ENCODE measurements around the gene NEU2. TPM values are rescaled to one million over a fixed set of nuclear protein-coding genes. Genes with fewer than 3 reads are reported as not detected.

The NEU2 gene
- total RNA-seq, 4 donors from 2014 or later, result not detected

GRCh38 chr2:233040571-233040970 is 8.1 kb downstream of the NEU2 start:
- H3K27me3 ChIP-seq, result peaks cover 0 to 26% (median 0%) of the 10 kb centered on the region in 4 donors
- no peak for DNase-seq (ENCODE audit: extremely low spot score)
- H3K4me3 ChIP-seq, result no peak overlapping the region
- no peak overlapping the region for H3K27ac ChIP-seq (replicated peaks in 1 of 4)
- no peaks in the 10 kb centered on the region for H3K9me3 ChIP-seq
- WGBS, result 78% methylated on average over 4 of the region's 4 CpGs
- intact Hi-C loops (cut with DNase I), result no loop called here
- TF ChIP-seq CTCF (IDR thresholded peaks at IDR 0.05) (no peak), EP300 (IDR thresholded peaks at IDR 0.05) (no peak), POLR2AphosphoS5 (IDR thresholded peaks at IDR 0.05) (no peak), POLR2A (IDR thresholded peaks at IDR 0.05; ENCODE audit: low read depth) (no peak)
- H3K4me1 ChIP-seq, result no peaks in the 10 kb centered on the region
- H3K36me3 ChIP-seq, result no peaks in the 10 kb centered on the region

GRCh38 chr2:233041722-233042323 is 9.4 kb downstream of the NEU2 start:
- no peak for DNase-seq (ENCODE audit: extremely low spot score)
- WGBS, result 75% methylated on average over 10 of the region's 10 CpGs
- Histone ChIP-seq H3K4me3 (no peak overlapping the region), H3K9me3 (no peaks in the 10 kb centered on the region), H3K4me1 (no peaks in the 10 kb centered on the region), H3K36me3 (no peaks in the 10 kb centered on the region), H3K27me3 (peaks cover 0 to 36% (median 0%) of the 10 kb centered on the region in 4 donors), H3K27ac (replicated peaks in 1 of 4) (no peak overlapping the region)
- TF ChIP-seq CTCF (IDR thresholded peaks at IDR 0.05) (no peak), POLR2A (IDR thresholded peaks at IDR 0.05; ENCODE audit: low read depth) (no peak), POLR2AphosphoS5 (IDR thresholded peaks at IDR 0.05) (no peak), EP300 (IDR thresholded peaks at IDR 0.05) (no peak)
- intact Hi-C loops (cut with DNase I), result no loop called here

GRCh38 chr2:233042549-233042948 is 10.1 kb downstream of the NEU2 start:
- H3K27me3 ChIP-seq, result peaks cover 0 to 37% (median 0%) of the 10 kb centered on the region in 4 donors
- H3K36me3 ChIP-seq, result no peaks in the 10 kb centered on the region
- no peaks in the 10 kb centered on the region for H3K9me3 ChIP-seq
- DNase-seq (ENCODE audit: extremely low spot score), result no peak
- H3K4me1 ChIP-seq, result no peaks in the 10 kb centered on the region
- intact Hi-C loops (cut with DNase I), result no loop called here
- TF ChIP-seq POLR2A (IDR thresholded peaks at IDR 0.05; ENCODE audit: low read depth) (no peak), EP300 (IDR thresholded peaks at IDR 0.05) (no peak), CTCF (IDR thresholded peaks at IDR 0.05) (no peak), POLR2AphosphoS5 (IDR thresholded peaks at IDR 0.05) (no peak)
- H3K4me3 ChIP-seq, result no peak overlapping the region
- WGBS, result 90% methylated on average over 9 of the region's 9 CpGs
- no peak overlapping the region for H3K27ac ChIP-seq (replicated peaks in 1 of 4)

- H3K36me3 ChIP-seq, result no peaks in the 10 kb centered on the region
- H3K27ac ChIP-seq (replicated peaks in 1 of 4), result no peak overlapping the region
- H3K27me3 ChIP-seq, result peaks cover 0 to 33% (median 0%) of the 10 kb centered on the region in 4 donors
- WGBS, result 77% methylated on average over 9 of the region's 9 CpGs
- no peak overlapping the region for H3K4me3 ChIP-seq
- no peaks in the 10 kb centered on the region for H3K4me1 ChIP-seq
- H3K9me3 ChIP-seq, result no peaks in the 10 kb centered on the region
- intact Hi-C loops (cut with DNase I), result no loop called here
- TF ChIP-seq EP300 (IDR thresholded peaks at IDR 0.05) (no peak), CTCF (IDR thresholded peaks at IDR 0.05) (no peak), POLR2A (IDR thresholded peaks at IDR 0.05; ENCODE audit: low read depth) (no peak), POLR2AphosphoS5 (IDR thresholded peaks at IDR 0.05) (no peak)
- no peak for DNase-seq (ENCODE audit: extremely low spot score)
Observed at GRCh38 chr2:233044974-233045605, 12.6 kb downstream of the NEU2 start.
